KMS-11 (cell line): Measurements from ENCODE around the gene LRIT2.

ENCODE experiments used
- H2AFZ ChIP-seq: fragments of 200-600 bp; sonication (generic); 2 replicates; pipeline ENCODE4 v1.6.1; 2016; ENCODE audit warnings: antibody characterized with exemption, mixed run types, low read depth
- H3K27ac ChIP-seq: fragments of 200-600 bp; sonication (generic); 2 replicates; pipeline ENCODE4 v1.6.1; 2016; ENCODE audit warnings: mild to moderate bottlenecking, mixed run types
- H3K27me3 ChIP-seq: fragments of 200-600 bp; sonication (generic); 2 replicates; pipeline ENCODE4 v1.6.1; 2017; ENCODE audit warnings: mild to moderate bottlenecking, low read depth, mixed run types, moderate library complexity; ENCODE audit not compliant: insufficient read depth
- H3K36me3 ChIP-seq: fragments of 200-600 bp; sonication (generic); 2 replicates; pipeline ENCODE4 v1.6.1; 2017; ENCODE audit warnings: mild to moderate bottlenecking, mixed run types; ENCODE audit not compliant: insufficient read depth
- H3K4me1 ChIP-seq: fragments of 200-600 bp; sonication (generic); 2 replicates; pipeline ENCODE4 v1.6.1; 2016; ENCODE audit warnings: mild to moderate bottlenecking, low read depth, mixed run types; ENCODE audit not compliant: poor library complexity, severe bottlenecking
- H3K4me2 ChIP-seq: fragments of 200-600 bp; sonication (generic); 2 replicates; pipeline ENCODE4 v1.7.0; 2016; ENCODE audit warnings: mild to moderate bottlenecking, mixed run types
- H3K4me3 ChIP-seq: fragments of 200-600 bp; sonication (generic); IDR thresholded peaks from 2 replicates; pipeline ENCODE4 v1.6.1; 2017; ENCODE audit warnings: low read depth, low read length, mixed read lengths; ENCODE audit not compliant: insufficient read depth
- H3K79me2 ChIP-seq: fragments of 200-600 bp; sonication (generic); 2 replicates; pipeline ENCODE4 v1.6.1; 2016; ENCODE audit warnings: low read depth, mixed run types; ENCODE audit not compliant: insufficient read depth
- H3K9ac ChIP-seq: fragments of 200-600 bp; sonication (generic); 2 replicates; pipeline ENCODE4 v1.6.1; 2016; ENCODE audit warnings: mild to moderate bottlenecking, mixed run types
- H4K20me1 ChIP-seq: fragments of 200-600 bp; sonication (generic); 2 replicates; pipeline ENCODE4 v1.6.1; 2016; ENCODE audit warnings: mild to moderate bottlenecking, mixed run types; ENCODE audit not compliant: insufficient read depth
- TF ChIP-seq, protein P1 (sequence below): fragments of 200-600 bp; sonication (generic); conservative IDR thresholded peaks from 2 replicates; pipeline ENCODE4 v1.6.1; 2017; ENCODE audit warnings: low read depth, mild to moderate bottlenecking, antibody characterized with exemption, low read length, moderate library complexity, mixed read lengths

Gene LRIT2

DNA sequence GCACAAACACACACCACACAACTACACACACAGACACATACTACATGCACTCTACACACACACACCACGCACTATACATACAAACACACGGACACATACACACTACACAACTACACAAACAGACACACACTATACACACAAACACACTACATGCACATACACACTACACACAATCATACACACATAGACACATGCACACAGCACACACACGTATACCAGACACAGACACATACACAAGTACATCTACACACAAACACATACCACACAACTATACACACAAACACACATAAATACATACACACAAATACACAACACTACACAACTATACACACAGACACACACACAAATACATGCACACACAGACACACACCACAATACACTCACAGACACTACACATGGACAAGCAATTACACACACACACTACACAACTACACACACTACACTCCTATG is 47.2 kb downstream of the LRIT2 start:
- Histone ChIP-seq H3K79me2 (no peaks in the 10 kb centered on the region), H3K36me3 (no peaks in the 10 kb centered on the region), H3K27ac (no peak overlapping the region), H3K4me1 (no peaks in the 10 kb centered on the region), H4K20me1 (no peaks in the 10 kb centered on the region), H3K4me2 (no peak overlapping the region), H3K27me3 (no peaks in the 10 kb centered on the region), H2AFZ (no peak overlapping the region), H3K4me3 (no peak overlapping the region), H3K9ac (no peak overlapping the region)
- TF ChIP-seq, protein P1, sequence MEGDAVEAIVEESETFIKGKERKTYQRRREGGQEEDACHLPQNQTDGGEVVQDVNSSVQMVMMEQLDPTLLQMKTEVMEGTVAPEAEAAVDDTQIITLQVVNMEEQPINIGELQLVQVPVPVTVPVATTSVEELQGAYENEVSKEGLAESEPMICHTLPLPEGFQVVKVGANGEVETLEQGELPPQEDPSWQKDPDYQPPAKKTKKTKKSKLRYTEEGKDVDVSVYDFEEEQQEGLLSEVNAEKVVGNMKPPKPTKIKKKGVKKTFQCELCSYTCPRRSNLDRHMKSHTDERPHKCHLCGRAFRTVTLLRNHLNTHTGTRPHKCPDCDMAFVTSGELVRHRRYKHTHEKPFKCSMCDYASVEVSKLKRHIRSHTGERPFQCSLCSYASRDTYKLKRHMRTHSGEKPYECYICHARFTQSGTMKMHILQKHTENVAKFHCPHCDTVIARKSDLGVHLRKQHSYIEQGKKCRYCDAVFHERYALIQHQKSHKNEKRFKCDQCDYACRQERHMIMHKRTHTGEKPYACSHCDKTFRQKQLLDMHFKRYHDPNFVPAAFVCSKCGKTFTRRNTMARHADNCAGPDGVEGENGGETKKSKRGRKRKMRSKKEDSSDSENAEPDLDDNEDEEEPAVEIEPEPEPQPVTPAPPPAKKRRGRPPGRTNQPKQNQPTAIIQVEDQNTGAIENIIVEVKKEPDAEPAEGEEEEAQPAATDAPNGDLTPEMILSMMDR = no peak

DNA sequence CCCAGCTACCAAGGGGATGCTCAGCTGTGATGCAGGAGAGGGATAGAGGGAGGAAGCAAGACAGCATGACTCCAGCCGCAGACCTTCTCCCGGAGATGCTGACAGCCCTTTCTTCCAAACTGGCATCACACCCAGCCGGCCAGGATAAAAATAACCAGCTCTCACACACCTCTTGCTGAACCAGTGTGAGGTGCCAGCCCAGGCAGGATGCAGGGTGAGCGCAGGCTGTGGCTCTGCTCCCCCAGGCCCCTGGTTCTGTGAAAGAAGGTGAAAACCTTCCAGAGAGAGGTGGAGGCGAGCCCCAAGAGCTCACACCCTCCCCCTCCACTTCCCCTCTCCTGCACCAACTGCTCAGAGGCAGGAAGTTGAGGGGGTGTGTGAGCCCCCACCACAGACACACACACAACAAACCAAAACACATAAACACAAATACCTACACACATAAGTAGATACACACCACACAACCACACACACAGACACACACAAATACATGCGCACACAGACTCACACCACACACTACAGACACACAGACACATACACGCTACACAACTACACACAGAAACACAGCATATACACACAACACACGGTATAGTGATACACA is 47.7 kb downstream of the LRIT2 start:
- H2AFZ ChIP-seq = no peak overlapping the region
- H4K20me1 ChIP-seq = no peaks in the 10 kb centered on the region
- no peaks in the 10 kb centered on the region for H3K27me3 ChIP-seq
- H3K79me2 ChIP-seq = no peaks in the 10 kb centered on the region
- TF ChIP-seq, protein P1 = no peak
- H3K36me3 ChIP-seq = no peaks in the 10 kb centered on the region
- H3K4me3 ChIP-seq = no peak overlapping the region
- H3K4me2 ChIP-seq = no peak overlapping the region
- no peaks in the 10 kb centered on the region for H3K4me1 ChIP-seq
- H3K9ac ChIP-seq = no peak overlapping the region
- no peak overlapping the region for H3K27ac ChIP-seq

DNA sequence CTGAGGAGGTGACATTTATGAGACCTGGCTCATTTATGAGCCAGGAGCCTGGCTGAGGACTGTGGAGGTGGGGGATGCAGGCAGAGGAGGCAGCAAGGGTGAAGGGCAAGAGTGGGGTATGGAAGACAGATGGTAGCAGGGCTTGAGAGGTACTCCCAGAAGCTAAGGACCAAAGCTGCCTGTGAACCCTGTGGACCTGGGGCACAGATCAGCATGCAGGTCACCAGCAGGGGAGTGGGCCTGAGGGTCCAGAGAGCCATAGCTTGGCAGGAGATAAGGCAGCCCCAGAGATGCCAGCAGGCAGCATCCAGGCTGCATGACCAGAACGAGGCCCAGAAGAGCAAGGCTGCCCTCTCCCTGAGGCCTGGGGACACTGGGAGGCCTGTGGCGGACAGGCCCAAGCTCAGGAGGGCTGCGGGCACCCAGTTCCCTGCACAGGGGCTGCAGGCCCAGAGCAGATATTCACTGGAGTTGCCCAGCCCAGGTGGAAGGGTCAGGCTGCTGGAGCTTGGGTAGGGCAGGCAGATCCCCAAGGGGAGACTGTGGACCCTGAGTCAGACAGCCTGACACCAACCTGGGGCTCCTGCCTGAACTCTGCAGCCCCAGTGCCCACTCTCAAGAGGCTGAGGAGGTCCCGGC is 48.4 kb downstream of the LRIT2 start:
- Histone ChIP-seq H4K20me1 (no peaks in the 10 kb centered on the region), H3K4me1 (no peaks in the 10 kb centered on the region), H3K4me2 (no peak overlapping the region), H3K27me3 (no peaks in the 10 kb centered on the region), H3K79me2 (no peaks in the 10 kb centered on the region), H3K36me3 (no peaks in the 10 kb centered on the region), H3K9ac (no peak overlapping the region), H2AFZ (no peak overlapping the region), H3K4me3 (no peak overlapping the region), H3K27ac (no peak overlapping the region)
- TF ChIP-seq, protein P1 = no peak

DNA sequence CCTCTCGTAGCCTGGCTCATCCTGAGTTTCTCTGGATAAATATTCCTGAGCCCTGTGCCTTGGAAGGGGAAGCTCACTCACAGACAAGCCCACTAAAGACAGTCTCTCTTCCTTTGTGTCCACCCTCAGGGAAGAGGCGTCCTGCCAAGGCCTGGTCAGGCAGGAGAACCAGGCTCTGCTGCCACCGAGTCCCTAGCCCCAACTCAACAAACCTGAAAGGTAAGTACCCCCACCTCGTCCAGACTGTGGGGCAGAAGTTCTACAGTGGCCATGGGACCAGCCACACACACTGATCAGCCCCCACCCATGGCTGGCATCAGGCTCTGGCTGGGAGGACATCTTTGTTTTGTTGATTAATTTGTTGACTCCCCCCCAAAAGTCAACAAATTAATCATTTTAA is 49.0 kb downstream of the LRIT2 start:
- Histone ChIP-seq H3K4me3 (no peak overlapping the region), H3K27ac (no peak overlapping the region), H3K9ac (no peak overlapping the region), H2AFZ (no peak overlapping the region), H3K4me1 (no peaks in the 10 kb centered on the region), H4K20me1 (no peaks in the 10 kb centered on the region), H3K27me3 (no peaks in the 10 kb centered on the region), H3K36me3 (no peaks in the 10 kb centered on the region), H3K4me2 (no peak overlapping the region), H3K79me2 (no peaks in the 10 kb centered on the region)
- TF ChIP-seq, protein P1 = no peak
